ENCODE results near the gene CCDC149. TPM values are rescaled to one million over a fixed set of nuclear protein-coding genes. Genes with fewer than 3 reads are reported as not detected.
A peak's percentile ranks its signal among the peaks of the same experiment; 100 is the strongest.

Gene CCDC149
- total and polyA plus RNA-seq, 9 of the 15 experiments (the other 6 are each of a cell fraction or from before 2014, with no cell fraction given) = 0.04 to 0.18 TPM; not detected in 7

GRCh38 chr4:24920008-24920407, 7.2 kb upstream of the CCDC149 start (continued):
- TF ChIP-seq ZNF140 (CRISPR knock-in tag; IDR thresholded peaks at IDR 0.05) = no peak
- no peak for TF ChIP-seq PCBP2 (IDR thresholded peaks at IDR 0.05; ENCODE audit: low read depth, low read length, poor library complexity, severe bottlenecking)
- no peak for TF ChIP-seq CC2D1A (IDR thresholded peaks at IDR 0.05)
- TF ChIP-seq RFX5 (IDR thresholded peaks at IDR 0.05; ENCODE audit: low read depth, low read length) = no peak
- TF ChIP-seq PBX2 (CRISPR knock-in tag; IDR thresholded peaks at IDR 0.05; ENCODE audit: low read depth) = no peak
- no peak for TF ChIP-seq PBX2 (tag; conservative IDR thresholded peaks at IDR 0.05; ENCODE audit: low read depth)

GRCh38 chr4:24917076-24917856, 4.4 kb upstream of the CCDC149 start:
- no peak for FAIRE-seq
- Histone ChIP-seq H2AFZ (ENCODE audit: low read depth, low read length) (no peak overlapping the region), H3K79me2 (ENCODE audit: control insufficient read depth, insufficient read depth, low read length) (no peaks in the 10 kb centered on the region), H3K27ac (ENCODE audit: extremely low read depth, low read depth, low read length) (no peak overlapping the region), H3K4me1 (replicated peaks in 1 of 2; ENCODE audit: control insufficient read depth in 2 of 2, insufficient read depth in 2 of 2, low read length in 2 of 2) (peaks cover 0 to 9% of the 10 kb centered on the region in 2 experiments; a peak in 1 of 5 replicates), H3K4me3 (no peak overlapping the region), H3K36me3 (ENCODE audit: control insufficient read depth, insufficient read depth, low read length) (no peaks in the 10 kb centered on the region), H3K9ac (ENCODE audit: insufficient read depth in 1 of 2, low read depth in 2 of 2, low read length in 2 of 2) (no peak overlapping the region), H3K9me3 (replicated peaks; ENCODE audit: control insufficient read depth, insufficient read depth, low read depth, low read length) (no peaks in the 10 kb centered on the region), H3K27me3 (ENCODE audit: control insufficient read depth in 2 of 2, insufficient read depth in 2 of 2, low read length in 2 of 2) (peaks cover 4 to 25% of the 10 kb centered on the region in 2 experiments; a peak in 3 of 5 replicates), H3K4me2 (ENCODE audit: insufficient read depth, low read length) (no peak overlapping the region), H3K9me1 (ENCODE audit: control insufficient read depth, insufficient read depth, low read length) (no peaks in the 10 kb centered on the region), H4K20me1 (replicated peaks; ENCODE audit: control insufficient read depth, insufficient read depth, low read length) (no peaks in the 10 kb centered on the region)
- BruUV-seq (replicated peaks) = no TSS peak
- ChIA-PET POLR2A (no interaction called here), CTCF (ENCODE audit: low intra/inter-chr PET ratio) (no interaction called here)
- intact Hi-C loops (cut with micrococcal nuclease) (no loop called here), in situ Hi-C loops (cut with MboI) (no loop called here)
- 2% methylated on average over 19 of the region's 20 CpGs for WGBS (ENCODE audit: insufficient coverage, low coverage, missing lambda C conversion rate)
- no peak; the same call in 2 of the 3 replicates for ATAC-seq
- peak in 2 of 4 experiments; percentile 3 to 21 for DNase-seq (ENCODE audit: extremely low read depth in 1 of 4, low spot score in 3 of 4)
- TF ChIP-seq EGR1 (conservative IDR thresholded peaks at IDR 0.05) (peak; percentile 83), ZNF316 (IDR thresholded peaks at IDR 0.05) (0 out of 2 replicates have a peak, but pooled peaks have one; percentile 8), MAFG (tag; conservative IDR thresholded peaks at IDR 0.05) (0 out of 2 replicates have a peak, but pooled peaks have one; percentile 33), CUX1 (CRISPR knock-in tag; IDR thresholded peaks at IDR 0.05) (no peak), TGIF2 (CRISPR knock-in tag; IDR thresholded peaks at IDR 0.05) (no peak), IRF9 (tag; IDR thresholded peaks at IDR 0.05) (no peak)
